ENCODE results near the gene FETUB.
"Not testable (repeated sequence)": the region's sequence is repeated elsewhere in the genome, so short reads cannot be mapped to it uniquely, and the experiment has no call there.

FETUB gene

GRCh38 chr3:186669378-186670084, 29.3 kb downstream of the FETUB start:
- no peak for DNase-seq (ENCODE audit: low read depth, low spot score)

- no peak for DNase-seq (ENCODE audit: low read depth, low spot score)
Measured at GRCh38 chr3:186670155-186670554, 30.0 kb downstream of the FETUB start.

- DNase-seq (ENCODE audit: low read depth, low spot score) = no peak
Measured at GRCh38 chr3:186671051-186671450, 30.9 kb downstream of the FETUB start.

GRCh38 chr3:186678604-186679003, 38.4 kb downstream of the FETUB start:
- DNase-seq (ENCODE audit: low read depth, low spot score) = no peak

- no peak for DNase-seq (ENCODE audit: low read depth, low spot score)
Measured at GRCh38 chr3:186679151-186679550, 39.0 kb downstream of the FETUB start.

- no peak for DNase-seq (ENCODE audit: low read depth, low spot score)
Measured at GRCh38 chr3:186680869-186681268, 40.7 kb downstream of the FETUB start.

- DNase-seq (ENCODE audit: low read depth, low spot score) = no peak
Measured at GRCh38 chr3:186682812-186683211, 42.6 kb downstream of the FETUB start.

- no peak for DNase-seq (ENCODE audit: low read depth, low spot score)
Measured at GRCh38 chr3:186683979-186684378, 43.8 kb downstream of the FETUB start.

GRCh38 chr3:186686475-186686874, 46.3 kb downstream of the FETUB start:
- DNase-seq (ENCODE audit: low read depth, low spot score) = not testable (repeated sequence)

GRCh38 chr3:186687120-186687651, 47.0 kb downstream of the FETUB start:
- no peak for DNase-seq (ENCODE audit: low read depth, low spot score)

- not testable (repeated sequence) for DNase-seq (ENCODE audit: low read depth, low spot score)
Measured at GRCh38 chr3:186690304-186690703, 50.1 kb downstream of the FETUB start.

- DNase-seq (ENCODE audit: low read depth, low spot score) = no peak
Measured at GRCh38 chr3:186691676-186692075, 51.5 kb downstream of the FETUB start.

GRCh38 chr3:186693843-186694242, 53.6 kb downstream of the FETUB start:
- no peak for DNase-seq (ENCODE audit: low read depth, low spot score)

GRCh38 chr3:186694288-186695032, 54.3 kb downstream of the FETUB start:
- DNase-seq (ENCODE audit: low read depth, low spot score) = no peak

- no peak for DNase-seq (ENCODE audit: low read depth, low spot score)
Measured at GRCh38 chr3:186696522-186696921, 56.3 kb downstream of the FETUB start.

- no peak for DNase-seq (ENCODE audit: low read depth, low spot score)
Measured at GRCh38 chr3:186697510-186697909, 57.3 kb downstream of the FETUB start.

GRCh38 chr3:186700267-186700666, 60.1 kb downstream of the FETUB start:
- DNase-seq (ENCODE audit: low read depth, low spot score) = no peak

- not testable (repeated sequence) for DNase-seq (ENCODE audit: low read depth, low spot score)
Measured at GRCh38 chr3:186702451-186702850, 62.3 kb downstream of the FETUB start.
